Glomerular visceral epithelial cell (primary cell): Measurements from ENCODE around the gene AP5B1.
A peak's percentile ranks its signal among the peaks of the same experiment; 100 is the strongest.

Experiments used
- DNase-seq: peaks from one replicate; pipeline ENCODE4 v3.0.0-alpha.2; 2016; ENCODE audit errors: extremely low spot score

Gene AP5B1

GRCh38 chr11:65802841-65803240 lies 22.1 kb upstream of the AP5B1 start:
- no peak for DNase-seq

DNA sequence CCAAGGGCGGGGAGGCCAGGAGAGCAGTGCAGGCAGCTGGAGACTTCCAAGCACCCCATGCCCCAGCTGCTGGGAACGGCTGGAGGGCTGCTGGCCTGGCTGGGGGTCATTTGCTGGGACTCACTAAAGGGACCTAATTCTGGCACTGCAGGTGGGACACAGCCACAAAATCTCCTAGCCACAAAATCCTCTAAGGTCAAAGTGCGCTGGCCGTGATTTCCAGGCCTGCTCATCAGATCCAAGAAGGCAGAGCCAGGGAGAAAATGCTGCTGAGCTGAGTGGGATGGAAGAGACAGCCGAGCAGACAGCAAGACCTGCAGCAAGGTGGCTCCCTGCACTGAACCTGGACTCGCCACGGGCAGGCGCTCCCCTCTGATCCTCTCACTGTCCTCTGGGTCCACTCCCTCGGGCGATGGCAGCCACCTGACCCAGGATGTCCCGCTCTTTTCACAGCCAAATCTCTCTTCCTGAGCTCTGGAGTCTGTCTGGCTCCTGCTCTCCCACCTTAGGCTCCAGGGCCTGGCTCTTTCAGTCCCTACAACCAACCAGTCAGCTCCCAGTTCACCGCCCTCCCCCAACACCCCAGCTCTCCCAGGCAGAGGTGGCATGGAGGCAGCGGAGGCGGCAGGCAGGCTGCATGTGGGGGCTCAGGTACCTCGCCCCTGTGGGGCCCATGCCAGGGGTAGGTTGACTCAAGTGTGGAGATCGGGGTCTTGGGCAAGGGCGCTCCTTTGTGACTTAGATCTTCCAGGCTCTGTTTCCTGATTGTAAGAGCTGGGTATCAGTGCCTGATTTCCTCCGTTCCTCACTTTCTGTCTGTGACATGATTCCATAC lies 20.6 kb upstream of the AP5B1 start:
- no peak for DNase-seq

DNA sequence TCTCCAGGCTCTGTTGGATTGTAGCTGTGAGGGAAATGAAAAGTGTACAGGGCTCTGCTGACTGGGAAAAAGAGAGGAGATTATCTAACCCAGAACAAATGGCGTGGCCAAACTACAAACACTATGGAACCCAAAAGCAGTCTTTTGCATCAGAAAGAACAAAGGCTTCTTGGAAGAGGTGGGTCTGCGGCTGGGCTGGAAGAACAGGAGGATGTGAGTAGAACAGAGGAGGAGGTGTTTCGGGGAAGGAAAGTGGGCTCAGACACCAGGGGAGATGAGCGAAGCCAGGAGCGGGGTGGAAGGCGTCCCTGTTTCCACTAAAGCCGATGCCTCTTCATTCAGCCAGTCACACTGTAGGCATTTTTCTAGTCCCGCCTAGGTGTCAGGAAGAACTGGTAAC lies 18.1 kb upstream of the AP5B1 start:
- no peak for DNase-seq

DNA sequence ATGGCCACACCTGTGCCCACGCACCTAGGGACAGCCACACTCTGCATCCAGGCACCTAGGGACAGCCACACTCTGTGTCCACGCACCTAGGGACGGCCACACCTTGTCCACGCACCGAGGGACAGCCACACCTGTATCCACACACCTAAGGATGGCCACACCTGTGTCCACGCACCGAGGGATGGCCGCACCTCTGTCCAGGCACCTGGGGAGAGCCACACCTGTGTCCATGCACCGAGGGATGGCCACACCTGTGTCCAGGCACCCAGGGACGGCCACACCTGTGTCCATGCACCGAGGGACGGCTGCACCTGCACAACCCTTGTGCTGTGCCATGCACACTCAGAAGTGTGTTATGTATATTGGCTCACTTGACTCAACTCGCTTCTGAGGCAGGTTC lies 16.9 kb upstream of the AP5B1 start:
- no peak for DNase-seq

DNA sequence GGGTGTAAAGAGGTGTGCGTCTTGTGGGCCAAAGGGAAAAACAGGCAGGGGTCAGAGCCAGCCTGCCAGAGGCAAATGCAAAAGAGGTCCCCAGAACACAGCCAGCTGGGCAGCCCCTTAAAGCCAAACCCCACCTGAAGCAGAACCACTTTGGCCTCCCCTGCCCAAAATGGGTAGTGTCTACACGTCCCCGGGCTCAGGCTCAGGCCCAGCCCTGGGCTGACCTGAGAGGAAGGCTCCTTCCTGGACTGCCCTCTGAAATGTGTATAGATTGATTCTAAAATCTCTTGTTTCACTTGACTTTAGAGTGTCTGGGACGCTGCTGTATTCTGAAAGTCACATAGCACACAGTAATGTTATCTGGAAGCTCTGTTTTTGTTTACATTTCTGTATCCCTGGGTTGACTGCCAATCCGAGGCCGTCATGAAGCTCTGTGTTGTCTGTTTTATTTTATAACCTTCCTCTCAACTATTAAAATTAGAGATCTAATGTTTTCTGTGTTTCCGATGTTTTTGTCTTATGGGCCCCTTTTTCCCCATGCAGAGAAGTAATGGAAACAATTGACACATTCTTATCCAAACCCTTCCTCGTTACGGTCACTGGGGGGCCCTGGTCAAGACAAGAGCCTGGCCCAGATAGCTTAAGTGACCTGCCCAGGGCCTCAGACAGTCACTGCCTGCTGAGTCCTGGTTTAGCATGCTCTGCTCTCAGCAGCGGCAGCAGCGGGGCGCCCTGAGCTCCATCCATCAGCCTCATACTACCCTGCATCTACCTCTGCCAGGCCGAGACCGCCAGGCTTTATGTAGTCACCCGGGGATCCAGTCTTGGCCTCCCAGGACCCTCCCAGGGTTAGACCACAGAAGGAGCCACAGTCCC lies 16.2 kb upstream of the AP5B1 start:
- no peak for DNase-seq

- DNase-seq, result no peak
These were observed 14.1 kb upstream of the AP5B1 start for GRCh38 chr11:65794570-65795510.

- DNase-seq, result no peak
These were observed 13.0 kb upstream of the AP5B1 start for GRCh38 chr11:65793625-65794400.

- DNase-seq, result no peak
These were observed 12.4 kb upstream of the AP5B1 start for GRCh38 chr11:65793144-65793581.

GRCh38 chr11:65792456-65792855 lies 11.7 kb upstream of the AP5B1 start:
- no peak for DNase-seq

DNA sequence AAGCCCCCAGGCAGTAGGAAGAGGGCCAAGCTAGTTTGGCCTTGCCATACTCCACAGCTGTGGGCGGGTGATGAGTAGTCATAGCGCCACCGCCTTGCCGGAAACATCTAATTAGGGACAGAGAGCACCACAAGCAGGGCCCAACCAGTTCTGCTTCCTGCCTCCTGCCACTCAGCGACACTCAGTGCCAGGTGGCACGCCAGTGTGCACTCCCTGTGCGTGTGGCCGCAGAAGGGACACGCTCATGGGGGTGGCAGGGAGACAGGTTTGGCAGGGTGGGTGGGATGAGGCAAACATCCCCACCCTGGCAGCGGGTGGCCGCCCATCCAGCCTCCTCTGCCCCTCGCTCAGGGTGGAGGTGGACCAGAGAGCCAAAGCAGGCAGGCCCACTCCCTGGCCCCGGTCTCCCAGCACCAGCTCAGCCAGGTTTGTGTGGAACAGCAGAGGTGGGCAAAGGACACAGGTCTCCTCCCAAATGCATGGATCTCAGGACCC lies 11.0 kb upstream of the AP5B1 start:
- no peak for DNase-seq

GRCh38 chr11:65790902-65791650 lies 10.3 kb upstream of the AP5B1 start:
- no peak for DNase-seq

GRCh38 chr11:65790104-65790901 lies 9.5 kb upstream of the AP5B1 start:
- DNase-seq, result no peak

DNA sequence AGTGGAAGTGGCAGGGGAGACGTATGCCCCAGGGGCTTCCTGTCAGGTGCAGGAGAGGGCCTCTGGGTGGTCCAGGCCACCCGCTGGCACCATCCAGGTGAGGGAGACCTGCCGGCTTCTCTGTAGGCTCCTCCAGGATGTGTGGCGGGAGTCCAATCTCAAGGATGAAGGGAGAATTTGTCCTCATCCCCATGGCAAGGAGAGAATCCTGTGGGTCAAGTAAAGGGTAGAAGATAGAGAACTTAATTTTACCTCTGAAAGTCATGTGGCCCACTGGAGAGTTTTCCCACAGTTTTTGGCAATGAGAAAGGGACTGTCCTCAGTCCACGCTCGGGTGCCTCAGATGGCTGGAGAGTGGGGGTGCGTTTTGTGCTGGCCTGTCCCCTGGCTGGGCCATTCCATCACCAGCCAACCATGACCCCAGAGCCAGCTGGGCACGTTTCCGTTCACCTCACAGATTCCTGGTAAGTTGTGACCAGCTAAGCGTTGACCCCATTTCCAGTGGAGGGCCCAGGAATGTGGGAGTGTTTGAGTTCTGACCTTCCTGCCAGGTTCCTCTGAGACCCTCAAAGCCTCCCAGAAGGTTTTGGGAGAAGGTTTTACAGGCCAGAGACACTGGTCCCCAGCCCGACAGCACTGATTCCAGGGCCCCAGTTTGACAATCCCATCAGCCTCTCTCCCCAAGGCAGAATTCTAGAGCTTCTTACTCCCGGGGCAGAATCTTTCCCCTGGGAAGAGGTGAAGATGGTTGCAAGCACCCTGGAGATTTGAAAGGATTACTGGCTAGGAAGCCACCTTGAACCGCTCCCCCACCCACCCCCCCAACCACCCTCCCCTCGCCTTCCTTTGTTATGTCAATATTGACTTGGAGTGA lies 8.7 kb upstream of the AP5B1 start:
- peak; percentile 27 for DNase-seq

GRCh38 chr11:65788821-65789220 lies 8.0 kb upstream of the AP5B1 start:
- no peak for DNase-seq

- DNase-seq, result no peak
These were observed 7.2 kb upstream of the AP5B1 start for GRCh38 chr11:65787649-65788622.

DNA sequence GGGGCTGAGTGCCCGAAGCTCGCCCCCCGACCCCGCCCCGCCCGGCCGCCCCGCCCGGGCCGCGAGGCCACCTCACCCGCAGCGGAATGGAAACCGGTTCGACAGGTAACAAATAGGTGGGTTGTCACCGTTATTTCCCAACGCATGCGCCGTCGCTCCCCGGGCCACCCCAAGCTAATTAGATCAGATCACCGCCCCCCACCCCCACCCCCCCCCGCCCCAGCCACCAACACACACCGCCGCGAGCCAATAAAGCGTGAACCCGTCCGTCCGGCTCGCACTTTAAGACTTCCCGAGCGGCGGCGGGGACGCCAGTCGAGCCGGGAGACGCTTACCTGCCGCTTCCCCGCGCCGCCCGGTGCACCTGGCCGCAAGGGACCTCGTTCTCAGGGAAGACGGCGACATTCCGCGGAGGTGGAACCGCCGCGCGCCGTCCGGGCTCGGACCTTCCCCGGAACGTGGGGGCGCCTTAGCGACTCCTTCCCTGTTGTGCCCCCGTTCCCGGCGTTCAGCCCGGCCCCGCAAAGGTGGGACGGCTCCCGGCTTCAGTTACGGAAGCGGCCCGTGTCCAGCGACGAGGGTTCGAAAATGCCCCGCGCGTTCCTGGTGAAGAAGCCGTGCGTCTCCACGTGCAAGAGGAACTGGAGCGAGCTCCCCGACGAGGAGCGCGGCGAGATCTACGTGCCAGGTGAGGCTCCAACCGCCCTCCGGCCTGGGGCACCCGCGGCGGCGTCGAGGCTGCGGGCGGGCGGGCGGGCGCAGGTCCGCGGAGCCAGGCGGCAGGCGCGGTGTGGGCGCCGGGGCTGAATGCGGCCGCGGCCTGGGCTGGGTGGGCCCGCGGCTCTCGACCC lies 6.2 kb upstream of the AP5B1 start, which contains the start of gene OVOL1:
OVOL1 (plus strand) TSS at position 278 of the 851 bp plus-strand sequence; CDS start at position 589, 311 bp downstream.
- no peak for DNase-seq
